Neural crest cell (in vitro differentiated cells): ENCODE results near the gene DNAJB8. TPM values are rescaled to one million over a fixed set of nuclear protein-coding genes. Genes with fewer than 3 reads are reported as not detected.
A peak's percentile ranks its signal among the peaks of the same experiment; 100 is the strongest.

Experiments used
- DNase-seq: peaks from one replicate; pipeline ENCODE4 v3.0.0; 2021; ENCODE audit warnings: low read depth, mixed read lengths, low spot score
- H3K27ac Mint-ChIP-seq: one replicate; pipeline ENCODE4 v1.8.0; 2021; ENCODE audit warnings: mild to moderate bottlenecking, mixed read lengths; ENCODE audit not compliant: unreplicated experiment
- H3K27me3 Mint-ChIP-seq: 2 replicates; pipeline ENCODE4 v1.8.0; 2021; ENCODE audit warnings: low read depth, mild to moderate bottlenecking, mixed read lengths
- H3K36me3 Mint-ChIP-seq: 2 replicates; pipeline ENCODE4 v1.8.0; 2021; ENCODE audit warnings: low read depth, mild to moderate bottlenecking, mixed read lengths
- H3K4me1 Mint-ChIP-seq: 2 replicates; pipeline ENCODE4 v1.8.0; 2021; ENCODE audit warnings: mixed read lengths
- H3K4me3 Mint-ChIP-seq: one replicate; pipeline ENCODE4 v1.8.0; 2021; ENCODE audit warnings: mild to moderate bottlenecking, mixed read lengths
- H3K9me3 Mint-ChIP-seq: 2 replicates; pipeline ENCODE4 v1.8.0; 2021; ENCODE audit warnings: mixed read lengths
- CTCF ChIP-seq: fragments of 200-600 bp; sonication (generic); conservative IDR thresholded peaks from 2 replicates; pipeline ENCODE4 v1.5.0; 2021; ENCODE audit warnings: antibody characterized with exemption, mild to moderate bottlenecking
- total RNA-seq: library from RNA; stranded (reverse); gene quantifications from 2 replicates; pipeline ENCODE4 v1.2.1, GENCODE V29; 2021

DNAJB8 gene
- total RNA-seq, 1 donor from 2014 or later = not detected

GRCh38 chr3:128420720-128421438 lies 45.8 kb downstream of the DNAJB8 start:
- Mint-ChIP-seq H3K36me3 (peaks cover 4% of the 10 kb centered on the region), H3K4me1 (no peaks in the 10 kb centered on the region), H3K9me3 (peaks cover 4% of the 10 kb centered on the region), H3K27me3 (peaks cover 21% of the 10 kb centered on the region), H3K27ac (no peak overlapping the region), H3K4me3 (no peak overlapping the region)
- no peak for DNase-seq
- TF ChIP-seq CTCF = no peak

DNA sequence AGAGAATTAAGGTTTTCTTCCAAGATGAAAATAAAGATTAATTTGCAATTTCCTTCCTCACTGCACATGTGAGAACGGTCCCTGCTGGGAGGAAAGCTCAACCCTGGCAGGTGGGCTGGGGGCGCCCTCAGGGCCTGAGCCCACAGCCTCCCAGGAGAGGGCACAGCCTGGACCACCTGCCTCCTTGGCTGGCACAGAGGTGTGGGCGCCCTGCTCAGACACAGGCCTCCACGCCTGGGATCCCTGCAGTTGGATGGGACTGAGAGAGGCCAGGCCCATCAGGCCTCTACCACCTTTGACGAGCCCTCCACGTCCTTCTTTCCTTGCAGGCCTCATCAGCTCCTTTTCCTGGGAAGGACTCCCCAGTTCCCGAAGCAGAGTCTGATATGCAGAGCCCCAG lies 46.4 kb downstream of the DNAJB8 start:
- no peak for TF ChIP-seq CTCF
- Mint-ChIP-seq H3K36me3 (peaks cover 4% of the 10 kb centered on the region), H3K4me3 (no peak overlapping the region), H3K27ac (no peak overlapping the region), H3K4me1 (no peaks in the 10 kb centered on the region), H3K27me3 (peaks cover 16% of the 10 kb centered on the region), H3K9me3 (peaks cover 4% of the 10 kb centered on the region)
- no peak for DNase-seq

- H3K27me3 Mint-ChIP-seq = peaks cover 6% of the 10 kb centered on the region
- DNase-seq = no peak
- H3K36me3 Mint-ChIP-seq = peaks cover 4% of the 10 kb centered on the region
- H3K4me3 Mint-ChIP-seq = no peak overlapping the region
- peaks cover 4% of the 10 kb centered on the region for H3K9me3 Mint-ChIP-seq
- H3K27ac Mint-ChIP-seq = no peak overlapping the region
- H3K4me1 Mint-ChIP-seq = no peaks in the 10 kb centered on the region
- TF ChIP-seq CTCF = no peak
Observed at GRCh38 chr3:128419311-128419710, 47.4 kb downstream of the DNAJB8 start.

- H3K27ac Mint-ChIP-seq = no peak overlapping the region
- no peak overlapping the region for H3K4me3 Mint-ChIP-seq
- no peak for DNase-seq
- H3K27me3 Mint-ChIP-seq = peaks cover 3% of the 10 kb centered on the region
- no peaks in the 10 kb centered on the region for H3K4me1 Mint-ChIP-seq
- H3K36me3 Mint-ChIP-seq = peaks cover 4% of the 10 kb centered on the region
- peaks cover 4% of the 10 kb centered on the region for H3K9me3 Mint-ChIP-seq
- TF ChIP-seq CTCF = no peak
Observed at GRCh38 chr3:128418900-128419299, 47.8 kb downstream of the DNAJB8 start.

DNA sequence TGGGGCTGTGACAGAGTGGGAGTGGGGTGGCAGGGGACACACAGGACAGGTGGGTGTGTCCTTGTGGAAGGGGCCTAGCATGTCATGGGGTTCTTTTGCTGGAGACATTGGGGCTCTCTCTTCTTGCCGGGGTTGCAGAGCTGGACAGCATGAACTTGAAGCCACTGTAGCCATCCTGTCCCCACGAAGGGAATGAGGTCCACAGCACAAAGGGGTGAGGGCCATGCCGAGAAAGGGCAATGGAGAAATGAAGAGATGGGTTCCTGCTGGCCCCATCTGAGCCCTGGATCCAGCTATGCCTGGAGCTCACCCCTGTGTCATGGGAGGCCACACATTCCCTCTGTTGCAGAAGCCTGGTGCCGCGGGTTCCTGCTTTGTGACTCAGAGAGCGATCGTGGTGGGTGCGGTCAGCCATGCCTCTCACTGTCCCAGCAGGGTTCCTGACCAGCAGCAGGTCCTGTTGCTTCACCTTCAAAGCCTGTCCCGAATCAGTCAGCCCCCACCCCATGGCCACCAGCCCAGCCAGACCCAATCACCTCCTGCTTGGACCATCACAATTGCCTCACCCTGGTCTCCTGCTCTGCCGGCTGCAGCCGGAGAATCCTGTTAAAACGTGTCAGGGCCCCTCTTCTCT lies 50.0 kb downstream of the DNAJB8 start:
- no peak for DNase-seq
- Mint-ChIP-seq H3K27ac (peak overlapping the region; percentile 87), H3K4me3 (no peak overlapping the region), H3K9me3 (peaks cover 4% of the 10 kb centered on the region), H3K27me3 (no peaks in the 10 kb centered on the region), H3K4me1 (peaks cover 12% of the 10 kb centered on the region), H3K36me3 (peaks cover 4% of the 10 kb centered on the region)
- TF ChIP-seq CTCF = no peak
